Islet precursor cell (in vitro differentiated cells): Measurements from ENCODE around the gene DNAI7.

Experiments used
- DNase-seq: peaks from one replicate; pipeline ENCODE4 v3.0.0-alpha.2; 2018

Gene DNAI7

GRCh38 chr12:25195056-25195971 is at the start of gene DNAI7, which contains the start of gene ETFRF1:
Gene DNAI7 (minus strand): TSS chr12:25195160. CDS start chr12:25195078, 82 bp downstream.
Gene ETFRF1 (plus strand): TSS chr12:25195237. CDS start chr12:25203957, 8,720 bp downstream.
- peak; percentile 99 for DNase-seq

- DNase-seq: no peak
Observed at GRCh38 chr12:25243680-25243990, 48.7 kb upstream of the DNAI7 start.

- DNase-seq: no peak
Observed at GRCh38 chr12:25242981-25243679, 48.2 kb upstream of the DNAI7 start.

- no peak for DNase-seq
Observed at GRCh38 chr12:25241167-25242020, 46.4 kb upstream of the DNAI7 start.

GRCh38 chr12:25236626-25237025 is 41.7 kb upstream of the DNAI7 start:
- DNase-seq: no peak

GRCh38 chr12:25236190-25236589 is 41.2 kb upstream of the DNAI7 start:
- DNase-seq: no peak

GRCh38 chr12:25213338-25213737 is 18.4 kb upstream of the DNAI7 start:
- no peak for DNase-seq

- DNase-seq: no peak
Observed at GRCh38 chr12:25208554-25208953, 13.6 kb upstream of the DNAI7 start.

GRCh38 chr12:25207846-25208245 is 12.9 kb upstream of the DNAI7 start:
- no peak for DNase-seq

- DNase-seq: no peak
Observed at GRCh38 chr12:25207411-25207810, 12.5 kb upstream of the DNAI7 start.

GRCh38 chr12:25202137-25202536 is 7.2 kb upstream of the DNAI7 start:
- no peak for DNase-seq

- no peak for DNase-seq
Observed at GRCh38 chr12:25200703-25201102, 5.7 kb upstream of the DNAI7 start.

GRCh38 chr12:25197608-25198007 is 2.6 kb upstream of the DNAI7 start:
- DNase-seq: no peak

- DNase-seq: no peak
Observed at GRCh38 chr12:25194722-25195055, 271 bp downstream of the DNAI7 start.

GRCh38 chr12:25194214-25194613 is 746 bp downstream of the DNAI7 start:
- DNase-seq: no peak

GRCh38 chr12:25190793-25191192 is 4.2 kb downstream of the DNAI7 start:
- DNase-seq: no peak

GRCh38 chr12:25189656-25190055 is 5.3 kb downstream of the DNAI7 start:
- no peak for DNase-seq

GRCh38 chr12:25187781-25188180 is 7.2 kb downstream of the DNAI7 start:
- no peak for DNase-seq

GRCh38 chr12:25186788-25187402 is 8.1 kb downstream of the DNAI7 start:
- no peak for DNase-seq

- no peak for DNase-seq
Observed at GRCh38 chr12:25186038-25186787, 8.7 kb downstream of the DNAI7 start.

GRCh38 chr12:25184132-25184531 is 10.8 kb downstream of the DNAI7 start:
- DNase-seq: no peak

GRCh38 chr12:25182765-25183164 is 12.2 kb downstream of the DNAI7 start:
- no peak for DNase-seq
